Retinal pigment epithelial cell (primary cell): ENCODE data around the gene SYVN1.

Experiments
- DNase-seq: peaks from one replicate; pipeline ENCODE4 v3.0.0-alpha.2; 2010; ENCODE audit warnings: low read depth
- H3K4me3 ChIP-seq: 2 replicates; pipeline ENCODE4 v1.5.1; 2011; ENCODE audit warnings: mild to moderate bottlenecking, low read length, control low read depth, moderate library complexity
- TF ChIP-seq, protein P1 (sequence below): conservative IDR thresholded peaks from 2 replicates; pipeline ENCODE4 v1.5.1; 2011; ENCODE audit warnings: low read depth, low read length, control low read depth, inconsistent platforms

The SYVN1 gene

DNA sequence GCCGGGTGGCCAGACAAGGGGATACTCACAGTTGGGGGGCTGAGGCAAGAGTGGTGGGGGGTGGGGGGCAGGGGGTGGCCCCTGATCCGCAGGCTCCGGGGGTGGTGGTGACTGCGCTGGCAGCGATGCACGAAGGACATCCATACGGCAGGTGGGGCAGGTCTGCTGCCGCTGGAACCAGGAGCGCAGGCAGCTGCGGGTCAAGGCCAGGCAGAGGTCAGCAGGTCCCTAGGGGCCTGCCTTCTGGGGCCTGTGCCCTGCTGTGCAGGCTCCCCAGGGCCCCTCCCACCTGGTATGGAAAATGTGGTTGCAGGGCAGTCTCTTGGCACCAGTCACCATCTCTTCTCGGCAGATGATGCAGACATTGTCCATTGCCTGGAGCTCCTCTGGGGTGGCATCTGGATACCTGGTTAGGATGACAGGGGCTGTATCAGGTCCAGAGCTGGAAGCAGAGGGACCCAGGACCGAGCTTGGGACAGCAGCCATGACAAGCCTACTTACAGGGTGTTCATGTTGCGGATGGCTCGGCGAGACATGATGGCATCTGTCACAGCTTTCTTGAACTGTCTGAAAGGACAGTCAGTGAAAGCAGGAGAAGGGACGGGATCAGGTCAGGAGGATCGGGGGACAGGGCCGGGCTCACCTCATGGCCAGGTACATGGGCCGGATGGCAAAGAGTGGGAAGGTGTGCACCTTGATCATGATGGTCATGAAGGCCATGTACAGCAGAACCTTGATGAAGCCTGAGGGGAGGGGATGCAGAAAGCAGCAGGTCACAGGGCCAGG is 3.5 kb downstream of the SYVN1 start:
- TF ChIP-seq, protein P1, sequence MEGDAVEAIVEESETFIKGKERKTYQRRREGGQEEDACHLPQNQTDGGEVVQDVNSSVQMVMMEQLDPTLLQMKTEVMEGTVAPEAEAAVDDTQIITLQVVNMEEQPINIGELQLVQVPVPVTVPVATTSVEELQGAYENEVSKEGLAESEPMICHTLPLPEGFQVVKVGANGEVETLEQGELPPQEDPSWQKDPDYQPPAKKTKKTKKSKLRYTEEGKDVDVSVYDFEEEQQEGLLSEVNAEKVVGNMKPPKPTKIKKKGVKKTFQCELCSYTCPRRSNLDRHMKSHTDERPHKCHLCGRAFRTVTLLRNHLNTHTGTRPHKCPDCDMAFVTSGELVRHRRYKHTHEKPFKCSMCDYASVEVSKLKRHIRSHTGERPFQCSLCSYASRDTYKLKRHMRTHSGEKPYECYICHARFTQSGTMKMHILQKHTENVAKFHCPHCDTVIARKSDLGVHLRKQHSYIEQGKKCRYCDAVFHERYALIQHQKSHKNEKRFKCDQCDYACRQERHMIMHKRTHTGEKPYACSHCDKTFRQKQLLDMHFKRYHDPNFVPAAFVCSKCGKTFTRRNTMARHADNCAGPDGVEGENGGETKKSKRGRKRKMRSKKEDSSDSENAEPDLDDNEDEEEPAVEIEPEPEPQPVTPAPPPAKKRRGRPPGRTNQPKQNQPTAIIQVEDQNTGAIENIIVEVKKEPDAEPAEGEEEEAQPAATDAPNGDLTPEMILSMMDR = no peak
- H3K4me3 ChIP-seq = no peak overlapping the region
- no peak for DNase-seq

DNA sequence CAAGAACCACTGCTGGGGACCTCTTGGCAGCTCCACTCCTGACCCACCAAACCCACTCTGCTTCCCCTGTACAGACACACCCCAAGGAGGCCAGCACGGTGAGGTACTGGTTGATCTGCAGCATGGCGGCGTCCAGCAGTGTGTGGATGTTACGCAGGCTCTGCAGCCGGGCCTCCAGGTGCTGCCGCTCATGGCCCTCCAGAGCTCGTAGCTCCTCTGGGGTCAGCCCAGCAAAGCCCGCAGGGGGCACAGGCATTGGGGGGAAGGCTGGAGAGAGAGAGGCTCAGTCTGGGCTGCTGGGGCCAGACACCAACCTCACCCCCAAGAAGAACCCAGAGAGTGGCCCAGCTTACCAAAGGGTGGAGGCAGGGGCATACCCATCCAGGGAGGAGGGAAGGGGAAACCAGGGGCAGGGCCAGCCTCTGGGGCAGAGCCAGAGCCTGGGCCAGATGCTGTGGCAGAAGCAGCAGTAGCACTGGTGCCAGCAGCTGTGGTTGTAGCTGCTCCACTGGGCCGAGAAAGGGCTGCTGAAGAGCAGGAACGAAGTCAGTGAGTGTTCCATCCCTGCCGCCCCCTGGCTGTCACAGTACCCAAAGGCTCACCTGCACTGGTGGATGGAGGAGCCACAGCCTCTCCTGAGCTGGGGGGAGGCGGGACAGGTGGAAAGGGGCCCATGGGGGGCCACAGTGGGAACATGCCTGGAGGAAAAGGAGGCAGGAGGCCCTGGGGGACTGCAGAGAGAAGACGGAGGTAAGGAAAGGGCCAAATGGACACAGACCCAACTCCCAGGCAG is 4.5 kb downstream of the SYVN1 start:
- DNase-seq = no peak
- no peak overlapping the region for H3K4me3 ChIP-seq
- TF ChIP-seq, protein P1 = no peak

DNA sequence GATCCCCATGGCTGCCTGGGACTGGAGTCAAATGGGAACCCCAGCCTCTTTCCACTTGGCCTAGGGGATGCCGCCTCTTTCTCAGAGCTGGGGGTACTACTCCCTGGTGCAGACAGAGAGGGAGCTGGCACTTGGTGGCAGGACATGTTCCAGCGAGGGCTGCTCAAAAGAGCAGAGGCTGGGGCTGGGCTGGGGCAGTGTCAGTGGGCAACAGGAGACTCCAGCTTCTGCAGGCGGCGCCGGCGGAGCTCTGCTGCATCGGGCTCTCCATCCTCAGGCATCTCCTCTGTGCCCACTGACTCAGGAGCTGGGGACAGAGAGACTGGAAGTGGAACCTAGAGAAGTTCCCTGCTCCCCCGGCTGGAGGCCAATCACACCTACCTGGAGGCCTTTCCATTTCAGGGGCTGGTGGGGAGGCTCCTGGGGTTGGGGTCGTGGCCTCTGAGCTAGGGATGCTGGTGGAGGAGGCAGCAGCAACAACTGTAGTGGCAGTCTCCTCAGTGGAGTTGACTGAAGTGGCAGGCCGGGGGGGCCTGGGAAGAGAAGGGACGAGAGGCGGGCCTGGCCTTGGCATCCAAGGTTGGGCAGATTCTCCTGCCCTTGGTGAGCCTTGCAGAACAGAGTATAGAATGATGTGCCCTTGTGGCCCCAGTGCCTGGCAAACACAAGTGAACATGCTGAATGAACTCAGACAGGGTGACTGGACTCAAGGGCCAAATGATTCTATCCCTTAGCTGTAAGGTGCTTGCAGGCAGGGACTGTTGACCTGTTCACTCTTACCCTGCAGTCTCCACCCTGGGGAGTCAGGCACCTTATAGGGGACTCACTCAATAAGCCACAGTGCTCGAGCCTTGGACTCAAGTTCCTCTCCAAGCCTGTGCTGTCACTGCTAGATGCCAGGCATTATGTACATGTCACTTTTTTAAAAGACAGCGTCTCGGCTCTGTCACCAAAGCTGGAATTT is 5.9 kb downstream of the SYVN1 start:
- TF ChIP-seq, protein P1 = no peak
- H3K4me3 ChIP-seq = no peak overlapping the region
- DNase-seq = no peak

DNA sequence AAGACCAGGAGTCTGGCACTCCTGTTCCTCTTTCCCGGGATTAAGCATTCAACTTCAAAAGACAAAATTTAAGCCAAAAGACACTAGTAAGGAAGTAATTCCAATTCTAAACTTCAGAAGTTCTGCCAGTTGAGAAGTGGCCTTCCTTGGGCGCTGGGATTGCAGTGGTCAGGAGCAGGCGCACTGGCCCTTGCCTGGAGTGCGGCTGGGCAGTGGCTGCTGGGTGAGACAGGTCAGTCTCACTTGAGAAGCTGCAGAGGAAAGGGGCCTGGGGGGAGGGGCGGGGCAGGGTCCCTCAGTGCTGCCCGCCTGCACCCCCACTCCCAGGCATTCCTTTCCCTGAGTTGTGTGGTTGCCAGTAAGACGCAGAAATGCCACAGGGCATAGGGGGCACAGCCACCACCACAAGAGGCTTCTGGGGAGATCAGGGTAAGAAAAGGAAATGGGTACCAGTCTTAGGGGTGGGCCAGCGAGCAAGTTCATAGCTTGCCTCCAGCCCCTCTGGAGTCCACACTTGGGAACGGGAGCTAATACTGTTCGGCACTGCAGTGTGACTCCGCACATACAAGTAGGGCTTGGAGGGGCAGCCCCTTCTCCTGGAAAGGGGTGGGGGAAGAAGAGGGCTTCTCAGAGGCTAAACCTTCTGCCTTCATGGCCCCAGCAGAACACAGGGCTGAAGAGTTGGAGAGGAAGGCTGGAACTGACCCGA is 6.7 kb downstream of the SYVN1 start:
- no peak overlapping the region for H3K4me3 ChIP-seq
- TF ChIP-seq, protein P1 = no peak
- DNase-seq = no peak

DNA sequence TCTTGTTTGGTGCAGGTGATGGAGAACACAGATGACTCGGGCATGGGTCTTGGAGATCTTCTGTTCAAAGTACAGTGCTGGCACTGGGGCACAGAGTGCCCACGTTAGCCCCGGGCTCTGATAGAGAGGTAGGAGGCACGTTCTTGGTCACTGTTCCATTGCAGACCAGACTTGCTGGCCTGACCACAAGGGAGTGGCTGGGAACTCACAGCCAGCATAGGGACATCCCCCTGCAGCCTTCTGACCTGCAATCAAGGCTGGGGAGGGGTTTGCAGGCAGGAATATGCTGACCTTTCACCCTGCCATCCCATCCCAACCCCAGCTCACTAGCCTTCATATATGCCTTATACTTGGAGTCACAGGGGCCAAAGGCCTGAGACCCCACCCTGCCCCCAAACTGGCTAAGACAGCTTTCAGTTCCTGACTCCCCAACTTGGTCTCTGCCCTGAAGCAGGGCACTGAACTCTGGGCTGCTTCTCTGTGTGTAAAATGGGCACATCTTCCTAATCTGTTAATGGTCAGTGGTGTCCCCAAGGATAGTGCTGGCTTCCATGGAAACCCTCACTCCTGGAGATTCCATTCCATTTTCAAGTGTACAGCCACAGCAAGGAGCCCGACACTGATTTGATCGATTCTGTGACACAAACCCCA is 7.6 kb downstream of the SYVN1 start:
- DNase-seq = no peak
- no peak overlapping the region for H3K4me3 ChIP-seq
- TF ChIP-seq, protein P1 = no peak
